Immature natural killer cell (primary cell): ENCODE results near the gene LMAN1L. TPM values are rescaled to one million over a fixed set of nuclear protein-coding genes. Genes with fewer than 3 reads are reported as not detected.

ENCODE experiments used
- DNase-seq, 3 donors: peaks; one replicate each; pipeline ENCODE4 v3.0.0; 2022; ENCODE audit warnings: mixed read lengths in 1 of 3
- H3K27ac Mint-ChIP-seq, 6 donors: one replicate each; pipeline ENCODE4 v1.8.0; 2020; ENCODE audit warnings: mixed read lengths in 6 of 6, mild to moderate bottlenecking in 5 of 6, inconsistent platforms in 4 of 6, moderate library complexity in 3 of 6
- H3K27me3 Mint-ChIP-seq, 3 donors: one replicate each; pipeline ENCODE4 v1.8.0; 2020 to 2021; ENCODE audit warnings: low read depth in 3 of 3, mild to moderate bottlenecking in 3 of 3, mixed read lengths in 3 of 3, moderate library complexity in 3 of 3, inconsistent platforms in 1 of 3
- H3K36me3 Mint-ChIP-seq, 3 donors: one replicate each; pipeline ENCODE4 v1.8.0; 2020; ENCODE audit warnings: mixed read lengths in 3 of 3, inconsistent platforms in 2 of 3, mild to moderate bottlenecking in 2 of 3
- H3K4me1 Mint-ChIP-seq, 2 donors: one replicate each; pipeline ENCODE4 v1.8.0; 2020; ENCODE audit warnings: inconsistent platforms in 2 of 2, mild to moderate bottlenecking in 2 of 2, mixed read lengths in 2 of 2, moderate library complexity in 1 of 2
- H3K4me3 Mint-ChIP-seq, 5 donors: one replicate each; pipeline ENCODE4 v1.8.0; 2020; ENCODE audit warnings: mild to moderate bottlenecking in 5 of 5, mixed read lengths in 5 of 5, inconsistent platforms in 3 of 5, moderate library complexity in 3 of 5
- H3K9me3 Mint-ChIP-seq, 6 donors: one replicate each; pipeline ENCODE4 v1.8.0; 2020; ENCODE audit warnings: mild to moderate bottlenecking in 6 of 6, mixed read lengths in 6 of 6, inconsistent platforms in 4 of 6, moderate library complexity in 3 of 6
- polyA plus RNA-seq, 3 donors: library from polyadenylated mRNA; unstranded; fragments of 300-500 nt; fragmentation: Illumina TruSeq; gene quantifications; one replicate each; pipeline ENCODE4 v1.2.3, GENCODE V29; 2021

LMAN1L gene
- polyA plus RNA-seq, 3 donors from 2014 or later: not detected

- DNase-seq: no peak
- Mint-ChIP-seq H3K9me3 (no peaks in the 10 kb centered on the region), H3K27ac (peak overlapping the region in 5 of 6 donors; percentile 87 to 97 (median 93)), H3K4me3 (peak overlapping the region; percentile 85 to 94 (median 88)), H3K36me3 (peaks cover 4 to 21% (median 7%) of the 10 kb centered on the region in 3 donors), H3K4me1 (peaks cover 45 to 54% of the 10 kb centered on the region in 2 donors), H3K27me3 (peaks cover 0 to 7% (median 7%) of the 10 kb centered on the region in 3 donors)
These were observed 31.3 kb downstream of the LMAN1L start for GRCh38 chr15:74843891-74844299.

- H3K4me1 Mint-ChIP-seq: peaks cover 45 to 54% of the 10 kb centered on the region in 2 donors
- H3K9me3 Mint-ChIP-seq: no peaks in the 10 kb centered on the region
- peaks cover 5 to 21% (median 7%) of the 10 kb centered on the region in 3 donors for H3K36me3 Mint-ChIP-seq
- no peak for DNase-seq
- H3K27me3 Mint-ChIP-seq: peaks cover 0 to 7% (median 5%) of the 10 kb centered on the region in 3 donors
- peak overlapping the region; percentile 87 to 97 (median 92) for H3K27ac Mint-ChIP-seq
- H3K4me3 Mint-ChIP-seq: peak overlapping the region; percentile 60 to 94 (median 88)
These were observed 31.9 kb downstream of the LMAN1L start for GRCh38 chr15:74844319-74845207.

- peak; percentile 43 to 57 (median 44) for DNase-seq
- Mint-ChIP-seq H3K27ac (peak overlapping the region; percentile 87 to 97 (median 92)), H3K36me3 (peaks cover 7 to 24% (median 8%) of the 10 kb centered on the region in 3 donors), H3K9me3 (no peaks in the 10 kb centered on the region), H3K4me1 (peaks cover 45 to 54% of the 10 kb centered on the region in 2 donors), H3K4me3 (peak overlapping the region; percentile 60 to 94 (median 88)), H3K27me3 (peaks cover 0 to 7% (median 5%) of the 10 kb centered on the region in 3 donors)
These were observed 32.6 kb downstream of the LMAN1L start for GRCh38 chr15:74845208-74845568.

- Mint-ChIP-seq H3K4me3 (peak overlapping the region; percentile 60 to 94 (median 88)), H3K36me3 (peaks cover 7 to 24% (median 8%) of the 10 kb centered on the region in 3 donors), H3K4me1 (peaks cover 45 to 54% of the 10 kb centered on the region in 2 donors)
These were observed 32.9 kb downstream of the LMAN1L start for GRCh38 chr15:74845581-74845980.

GRCh38 chr15:74847432-74847831 is 34.8 kb downstream of the LMAN1L start:
- H3K9me3 Mint-ChIP-seq: no peaks in the 10 kb centered on the region
- peak overlapping the region in 5 of 6 donors; percentile 36 to 75 (median 61) for H3K27ac Mint-ChIP-seq
- DNase-seq: no peak
- H3K4me3 Mint-ChIP-seq: no peak overlapping the region
- peaks cover 8 to 34% (median 10%) of the 10 kb centered on the region in 3 donors for H3K36me3 Mint-ChIP-seq
- peaks cover 32 to 38% of the 10 kb centered on the region in 2 donors for H3K4me1 Mint-ChIP-seq
- H3K27me3 Mint-ChIP-seq: peaks cover 0 to 6% (median 4%) of the 10 kb centered on the region in 3 donors

More at GRCh38 chr15:74845581-74845980, 32.9 kb downstream of the LMAN1L start:
- peak overlapping the region; percentile 87 to 97 (median 92) for H3K27ac Mint-ChIP-seq
- H3K9me3 Mint-ChIP-seq: no peaks in the 10 kb centered on the region
- peak; percentile 13 to 31 (median 20) for DNase-seq
- peaks cover 0 to 7% (median 5%) of the 10 kb centered on the region in 3 donors for H3K27me3 Mint-ChIP-seq

- H3K4me3 Mint-ChIP-seq: no peak overlapping the region
- H3K27me3 Mint-ChIP-seq: peaks cover 0 to 4% (median 0%) of the 10 kb centered on the region in 3 donors
- H3K27ac Mint-ChIP-seq: peak overlapping the region in 3 of 6 donors; percentile 14 to 46 (median 23)
- DNase-seq: no peak
- peaks cover 9 to 12% of the 10 kb centered on the region in 2 donors for H3K4me1 Mint-ChIP-seq
- no peaks in the 10 kb centered on the region for H3K9me3 Mint-ChIP-seq
- peaks cover 9 to 45% (median 14%) of the 10 kb centered on the region in 3 donors for H3K36me3 Mint-ChIP-seq
These were observed 37.8 kb downstream of the LMAN1L start for GRCh38 chr15:74850393-74850792.

GRCh38 chr15:74851960-74852359 is 39.3 kb downstream of the LMAN1L start:
- Mint-ChIP-seq H3K9me3 (no peaks in the 10 kb centered on the region), H3K4me3 (no peak overlapping the region), H3K36me3 (peaks cover 10 to 45% (median 14%) of the 10 kb centered on the region in 3 donors), H3K4me1 (peaks cover 9 to 10% of the 10 kb centered on the region in 2 donors), H3K27ac (no peak overlapping the region), H3K27me3 (peaks cover 0 to 2% (median 0%) of the 10 kb centered on the region in 3 donors)
- DNase-seq: no peak

- peaks cover 0 to 2% (median 0%) of the 10 kb centered on the region in 3 donors for H3K27me3 Mint-ChIP-seq
These were observed 41.9 kb downstream of the LMAN1L start for GRCh38 chr15:74854453-74855022.

GRCh38 chr15:74855857-74856256 is 43.2 kb downstream of the LMAN1L start:
- Mint-ChIP-seq H3K36me3 (peaks cover 7 to 24% (median 7%) of the 10 kb centered on the region in 3 donors), H3K4me1 (peaks cover 38 to 40% of the 10 kb centered on the region in 2 donors), H3K4me3 (no peak overlapping the region), H3K9me3 (no peaks in the 10 kb centered on the region), H3K27ac (peak overlapping the region in 5 of 6 donors; percentile 35 to 64 (median 45)), H3K27me3 (peaks cover 0 to 2% (median 0%) of the 10 kb centered on the region in 3 donors)
- DNase-seq: no peak

More at GRCh38 chr15:74854453-74855022, 41.9 kb downstream of the LMAN1L start:
- no peak overlapping the region for H3K27ac Mint-ChIP-seq
- H3K9me3 Mint-ChIP-seq: no peaks in the 10 kb centered on the region
- H3K36me3 Mint-ChIP-seq: peaks cover 7 to 27% (median 10%) of the 10 kb centered on the region in 3 donors
- no peak overlapping the region for H3K4me3 Mint-ChIP-seq
- H3K4me1 Mint-ChIP-seq: peaks cover 35% of the 10 kb centered on the region in 2 donors
- DNase-seq: no peak

GRCh38 chr15:74856537-74856936 is 43.9 kb downstream of the LMAN1L start:
- no peak for DNase-seq
- Mint-ChIP-seq H3K36me3 (peaks cover 4 to 19% (median 7%) of the 10 kb centered on the region in 3 donors), H3K4me3 (peak overlapping the region in 2 of 5 donors; percentile 6 to 21), H3K4me1 (peaks cover 43 to 46% of the 10 kb centered on the region in 2 donors), H3K27me3 (no peaks in the 10 kb centered on the region), H3K9me3 (no peaks in the 10 kb centered on the region), H3K27ac (peak overlapping the region; percentile 77 to 93 (median 90))

GRCh38 chr15:74857082-74857655 is 44.5 kb downstream of the LMAN1L start:
- H3K4me1 Mint-ChIP-seq: peaks cover 44 to 47% of the 10 kb centered on the region in 2 donors
- H3K27me3 Mint-ChIP-seq: no peaks in the 10 kb centered on the region
- H3K4me3 Mint-ChIP-seq: peak overlapping the region; percentile 7 to 58 (median 21)

GRCh38 chr15:74857671-74858368 is 45.2 kb downstream of the LMAN1L start:
- Mint-ChIP-seq H3K27ac (peak overlapping the region; percentile 77 to 91 (median 90)), H3K27me3 (no peaks in the 10 kb centered on the region), H3K4me1 (peaks cover 49 to 51% of the 10 kb centered on the region in 2 donors), H3K4me3 (peak overlapping the region; percentile 46 to 72 (median 58)), H3K36me3 (peaks cover 4 to 12% (median 7%) of the 10 kb centered on the region in 3 donors), H3K9me3 (no peaks in the 10 kb centered on the region)
- DNase-seq: peak in 2 of 3 donors; percentile 31 to 41

More at GRCh38 chr15:74857082-74857655, 44.5 kb downstream of the LMAN1L start:
- H3K27ac Mint-ChIP-seq: peak overlapping the region; percentile 77 to 93 (median 90)
- peak in 1 of 3 donors; percentile 14 for DNase-seq
- H3K9me3 Mint-ChIP-seq: no peaks in the 10 kb centered on the region
- peaks cover 4 to 16% (median 7%) of the 10 kb centered on the region in 3 donors for H3K36me3 Mint-ChIP-seq

GRCh38 chr15:74858369-74858740 is 45.7 kb downstream of the LMAN1L start:
- no peak for DNase-seq
- peaks cover 55% of the 10 kb centered on the region in 2 donors for H3K4me1 Mint-ChIP-seq
- peaks cover 2 to 7% (median 6%) of the 10 kb centered on the region in 3 donors for H3K36me3 Mint-ChIP-seq

More at GRCh38 chr15:74858369-74858740, 45.7 kb downstream of the LMAN1L start:
- Mint-ChIP-seq H3K4me3 (peak overlapping the region; percentile 46 to 72 (median 58)), H3K27ac (peak overlapping the region; percentile 77 to 91 (median 90)), H3K27me3 (no peaks in the 10 kb centered on the region), H3K9me3 (no peaks in the 10 kb centered on the region)
